ENCODE results near the gene MTX2.
"Not testable (repeated sequence)": the region's sequence is repeated elsewhere in the genome, so short reads cannot be mapped to it uniquely, and the experiment has no call there.

Gene MTX2

DNA sequence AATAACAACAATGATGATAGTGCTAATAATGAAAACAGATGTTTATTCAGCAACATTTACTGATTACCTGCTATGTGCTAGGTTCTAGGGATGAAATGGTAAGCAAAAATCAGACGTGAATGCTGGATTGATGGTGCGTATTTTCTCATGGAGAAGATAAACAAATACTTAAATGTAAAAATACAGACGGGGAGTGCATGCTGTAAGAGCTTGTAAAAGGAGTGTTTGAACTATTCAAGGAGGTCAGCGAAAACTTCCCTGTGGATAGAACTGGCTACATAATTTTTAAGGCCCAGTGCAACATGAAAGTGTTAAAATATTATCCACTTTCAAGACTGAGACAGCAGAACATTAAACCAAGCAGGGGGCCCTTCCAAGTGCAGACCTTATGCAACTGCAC is 22.1 kb downstream of the MTX2 start:
- DNase-seq, result no peak

DNA sequence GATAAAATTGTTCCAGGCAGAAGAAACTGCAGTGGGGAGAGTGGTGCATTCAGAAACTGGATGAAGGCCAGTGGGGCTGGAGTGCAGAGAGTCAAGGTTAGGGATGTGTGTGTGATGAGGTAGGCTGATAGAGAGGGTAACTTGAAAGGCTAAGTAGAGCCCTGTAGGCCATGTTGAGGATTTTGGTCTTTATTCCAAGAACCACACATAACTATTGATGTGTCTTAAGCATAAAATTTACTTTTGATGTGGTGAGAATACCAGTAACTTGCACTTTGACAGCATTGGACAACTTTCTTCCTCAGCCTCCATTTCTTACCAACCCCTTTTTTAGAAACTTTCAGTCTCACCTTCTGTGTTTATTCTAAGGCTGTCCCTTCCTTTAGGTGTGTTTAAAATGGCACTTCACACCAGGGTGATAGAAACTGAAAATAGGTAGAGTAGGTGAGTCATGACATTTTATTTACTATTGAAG is 22.6 kb downstream of the MTX2 start:
- DNase-seq, result no peak

DNA sequence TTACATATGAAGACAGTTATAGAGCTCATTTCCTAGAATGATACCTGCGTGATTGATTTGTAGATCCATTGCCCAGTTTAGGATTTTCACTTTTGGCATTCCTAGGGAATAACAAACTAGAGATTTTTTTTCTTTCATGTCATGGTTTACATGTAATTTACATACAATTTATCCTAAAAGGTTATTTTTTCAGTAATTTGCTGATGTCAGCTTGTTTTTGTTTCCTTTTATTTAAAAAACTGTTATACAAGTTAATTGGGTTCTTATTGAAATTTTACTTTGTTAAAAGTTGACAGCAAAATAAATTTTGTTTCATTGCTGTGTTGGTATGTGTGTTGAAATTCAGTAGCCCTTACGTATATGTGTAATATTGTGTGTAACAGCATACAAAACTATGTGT is 23.4 kb downstream of the MTX2 start:
- no peak for DNase-seq

DNA sequence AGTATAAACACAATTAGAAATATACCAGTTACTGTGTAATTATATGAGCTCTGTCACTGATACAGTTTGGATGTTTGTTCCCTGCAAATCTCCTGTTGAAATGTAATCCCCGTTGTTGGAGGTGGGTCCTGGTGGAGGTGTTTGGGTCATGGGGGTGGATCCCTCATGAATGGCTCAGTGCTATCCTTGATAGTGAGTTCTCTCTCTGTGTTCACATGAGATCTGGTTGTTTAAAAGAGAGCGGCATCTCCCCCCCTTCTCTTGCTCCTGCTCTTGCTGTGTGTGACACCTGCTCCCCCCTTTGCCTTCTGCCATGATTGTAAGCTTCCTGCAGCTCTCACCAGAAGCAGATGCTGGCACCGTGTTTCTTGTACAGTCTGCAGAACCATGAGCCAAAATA is 24.1 kb downstream of the MTX2 start:
- no peak for DNase-seq

DNA sequence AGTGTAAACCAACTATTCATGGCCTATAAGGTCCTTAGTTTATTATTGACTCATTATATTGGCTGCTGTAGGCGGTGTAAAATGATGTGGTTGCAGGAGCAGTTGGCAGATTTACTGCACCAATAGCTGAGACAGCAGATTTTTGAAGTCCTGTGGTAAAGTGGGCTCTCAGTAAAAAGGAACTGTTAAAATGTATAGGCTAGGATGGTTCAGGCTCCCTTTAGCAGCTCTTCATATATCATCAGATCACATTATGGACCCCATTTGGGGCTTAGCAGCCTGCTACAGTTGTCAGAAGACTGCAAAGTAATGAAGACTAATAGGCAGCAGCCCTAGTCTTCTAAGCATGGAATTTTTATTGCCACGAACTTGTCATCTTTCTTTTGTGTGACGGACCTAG is 27.8 kb downstream of the MTX2 start:
- DNase-seq, result no peak

DNA sequence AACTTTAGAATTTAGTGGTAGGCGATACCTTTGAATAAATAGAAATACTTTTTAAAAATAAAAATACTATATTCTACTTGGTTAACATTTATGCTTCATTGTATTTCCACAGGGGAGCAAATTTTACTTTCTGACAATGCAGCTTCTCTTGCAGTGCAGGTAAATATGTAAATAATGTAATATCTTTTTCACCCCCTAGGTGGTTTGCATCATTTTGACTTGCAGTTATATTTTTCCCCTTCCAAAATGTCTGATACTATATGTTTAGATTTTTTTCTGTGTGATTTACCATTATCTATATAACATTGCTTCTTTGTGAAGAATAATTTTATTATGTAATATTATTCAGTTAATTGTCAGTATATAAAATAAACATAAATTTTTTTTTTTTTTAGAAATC is 28.5 kb downstream of the MTX2 start:
- DNase-seq, result no peak

DNA sequence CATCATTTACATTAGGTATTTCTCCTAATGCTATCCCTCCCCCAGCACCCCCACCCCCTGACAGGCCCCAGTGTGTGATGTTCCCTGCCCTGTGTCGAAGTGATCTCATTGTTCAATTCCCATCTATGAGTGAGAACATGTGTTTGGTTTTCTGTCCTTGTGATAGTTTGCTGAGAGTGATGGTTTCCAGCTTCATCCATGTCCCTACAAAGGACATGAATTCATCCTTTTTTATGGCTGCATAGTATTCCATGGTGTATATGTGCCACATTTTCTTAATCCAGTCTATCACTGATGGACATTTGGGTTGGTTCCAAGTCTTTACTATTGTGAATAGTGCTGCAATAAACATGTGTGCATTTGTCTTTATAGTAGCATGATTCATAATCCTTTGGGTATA is 36.8 kb downstream of the MTX2 start:
- not testable (repeated sequence) for DNase-seq

DNA sequence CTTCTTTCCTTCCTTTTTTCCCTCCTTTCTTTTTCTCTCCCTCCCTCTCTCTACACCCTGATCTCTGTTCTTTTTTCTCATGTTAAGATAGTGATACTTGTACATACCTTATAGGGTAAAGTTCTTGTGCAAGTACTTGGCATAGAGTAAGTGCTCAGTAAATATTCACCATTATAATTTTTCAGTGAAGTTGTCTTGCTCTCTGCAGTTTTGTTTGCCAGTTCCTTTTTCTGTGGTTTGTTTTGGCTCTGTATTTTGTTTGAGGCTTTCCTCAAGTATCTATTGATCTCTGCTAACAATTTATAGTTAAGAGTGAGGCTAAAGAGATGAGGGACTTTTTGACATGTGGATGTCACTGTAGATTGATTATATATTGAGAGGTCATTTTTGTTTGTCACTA is 48.0 kb downstream of the MTX2 start:
- DNase-seq, result no peak

DNA sequence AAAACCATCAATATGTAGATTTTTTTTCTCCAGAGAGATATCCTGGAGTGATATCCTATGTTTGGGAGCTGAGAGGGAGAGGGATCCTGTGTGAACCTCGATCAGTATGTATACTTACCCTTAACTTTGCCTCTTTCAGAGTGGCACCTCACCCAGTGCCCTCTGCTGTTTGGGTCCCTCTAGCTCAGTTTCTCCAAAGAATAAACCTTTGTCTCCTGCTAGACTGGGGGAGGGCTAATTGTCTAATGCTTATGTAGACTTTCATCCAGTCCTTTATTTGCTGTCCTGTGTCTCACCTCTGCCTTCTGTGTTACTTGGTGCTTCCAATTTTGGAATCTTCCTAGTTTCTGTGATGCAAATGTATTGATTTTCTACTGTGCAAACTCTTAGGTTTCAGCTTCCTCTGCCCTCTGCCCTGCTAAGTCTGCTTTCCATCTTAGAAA is 48.4 kb downstream of the MTX2 start:
- DNase-seq, result no peak

DNA sequence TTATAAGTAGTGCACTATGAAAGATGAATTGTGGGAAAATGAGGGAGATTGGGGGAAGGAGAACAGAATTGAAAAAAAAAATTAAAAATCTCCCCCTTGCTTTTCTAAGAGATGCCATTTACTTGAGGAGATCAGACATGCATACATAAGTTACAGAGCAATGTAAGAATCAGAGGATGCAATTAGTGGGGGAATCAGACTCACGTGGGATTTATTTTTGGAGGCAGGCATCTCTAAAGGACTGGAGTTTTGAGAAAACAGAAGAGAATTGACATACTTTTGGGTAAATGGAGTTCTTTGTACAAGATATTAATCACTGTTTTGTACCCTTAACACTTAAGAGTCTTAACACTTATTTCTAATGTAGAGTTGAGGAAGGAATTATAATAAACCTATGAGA is 52.7 kb downstream of the MTX2 start:
- no peak for DNase-seq

DNA sequence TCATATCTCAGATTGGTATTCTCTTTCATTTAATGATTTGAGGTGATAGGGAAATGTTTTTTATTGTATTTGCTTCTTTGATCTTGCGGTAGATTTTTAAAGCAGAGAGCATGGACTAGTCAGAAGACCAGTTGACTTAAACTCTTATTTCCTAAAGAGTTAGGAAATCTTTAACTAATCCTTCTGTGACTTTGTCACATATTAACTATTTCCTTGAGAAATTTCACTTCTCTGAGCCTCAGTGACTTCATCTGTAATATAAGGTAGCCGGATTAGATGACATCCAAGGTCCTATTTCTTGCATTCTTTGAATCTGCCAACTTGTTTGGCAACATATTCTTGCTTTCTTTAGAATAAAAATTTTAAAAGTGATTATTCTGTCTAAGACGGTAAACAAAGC is 55.6 kb downstream of the MTX2 start:
- DNase-seq, result no peak

DNA sequence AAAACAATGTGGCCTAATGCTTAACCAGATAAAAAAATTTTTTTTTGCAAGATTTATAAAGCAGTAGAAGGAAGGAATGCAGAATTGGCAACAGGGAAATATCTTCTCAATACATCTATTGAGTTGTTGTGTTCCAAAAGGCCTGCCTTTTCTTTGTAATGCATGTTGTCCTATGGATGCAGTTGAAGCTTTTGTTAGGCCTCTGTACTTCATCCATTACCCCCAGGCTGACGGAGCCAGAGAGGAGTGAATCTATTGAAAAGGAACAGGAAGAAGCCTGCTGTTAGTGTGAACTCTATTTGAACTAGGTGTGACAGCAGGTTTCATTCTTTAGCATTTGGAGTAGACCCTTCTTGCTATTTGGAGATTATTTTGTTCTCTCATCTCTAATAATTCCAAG is 56.5 kb downstream of the MTX2 start:
- DNase-seq, result no peak

DNA sequence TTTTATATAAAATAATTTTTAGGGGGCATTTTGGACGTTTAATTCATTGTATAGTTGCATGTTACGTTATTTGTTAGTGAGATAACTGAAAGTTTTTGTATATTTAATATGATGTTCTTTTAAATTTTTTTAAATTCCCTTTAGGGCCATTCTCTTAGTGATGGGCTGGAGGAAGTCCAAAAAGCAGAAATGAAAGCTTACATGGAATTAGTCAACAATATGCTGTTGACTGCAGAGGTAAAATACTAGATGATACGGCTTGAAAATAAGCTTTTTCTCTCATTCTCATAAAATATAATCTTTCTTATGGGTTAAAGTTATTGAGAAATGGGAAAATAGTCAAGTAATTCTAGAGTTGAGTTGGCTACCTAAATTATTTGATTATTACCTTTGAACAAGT is 58.9 kb downstream of the MTX2 start:
- no peak for DNase-seq

DNA sequence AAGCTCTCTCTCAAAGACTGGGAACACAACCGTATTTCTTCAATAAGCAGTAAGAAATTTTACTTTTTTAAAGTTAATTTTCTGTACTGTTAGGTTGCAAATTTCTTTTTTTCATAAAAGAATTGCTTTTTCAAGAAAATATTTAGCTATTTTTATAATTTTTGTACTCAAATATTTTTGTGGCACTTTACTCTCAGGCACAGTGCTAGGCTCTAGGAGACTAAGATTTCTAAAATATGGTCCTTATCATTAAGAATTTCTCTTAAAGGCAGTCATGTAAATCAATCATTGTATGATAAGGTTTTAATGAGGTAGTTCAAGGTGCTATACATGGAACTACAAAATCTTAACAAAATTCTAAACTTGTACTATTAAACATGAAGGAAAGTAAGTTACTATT is 61.4 kb downstream of the MTX2 start:
- DNase-seq, result no peak

DNA sequence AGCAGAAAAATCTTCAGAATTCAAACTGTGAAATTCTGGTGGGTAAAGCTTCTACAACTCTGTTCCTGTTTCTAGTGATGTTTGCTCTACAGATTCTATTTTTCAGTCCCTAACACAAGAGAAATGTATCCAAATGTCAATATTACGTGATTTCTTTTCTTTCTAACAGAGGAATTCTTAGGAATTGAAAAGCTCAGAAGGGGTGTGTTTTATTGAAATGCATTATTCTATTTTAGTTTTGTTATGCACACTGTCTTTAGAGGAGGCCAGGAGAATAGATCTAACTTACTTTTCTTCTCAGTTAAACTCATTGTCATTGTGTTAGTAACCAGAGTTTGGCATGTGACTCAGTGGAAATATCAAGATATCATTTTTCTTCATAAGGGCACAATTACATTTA is 62.4 kb downstream of the MTX2 start:
- no peak for DNase-seq

DNA sequence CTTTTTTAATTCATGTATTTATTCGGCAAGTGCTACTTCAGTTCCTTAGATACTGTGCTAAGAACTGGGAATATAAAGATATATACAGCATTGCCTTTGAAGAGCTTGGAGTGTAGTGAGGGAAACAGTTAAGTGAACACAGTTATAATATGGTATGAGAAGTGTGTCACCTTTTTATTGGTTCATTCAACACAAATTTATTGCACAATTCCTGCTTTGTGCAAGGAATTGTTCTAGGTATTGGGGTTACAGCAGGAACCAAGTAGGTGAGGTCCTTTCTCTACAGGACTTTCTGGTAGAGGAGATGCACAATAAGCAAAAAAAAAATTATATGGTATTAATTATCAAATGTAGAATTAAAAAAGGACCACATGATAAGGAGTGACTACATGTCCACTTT is 65.5 kb downstream of the MTX2 start:
- no peak for DNase-seq

DNA sequence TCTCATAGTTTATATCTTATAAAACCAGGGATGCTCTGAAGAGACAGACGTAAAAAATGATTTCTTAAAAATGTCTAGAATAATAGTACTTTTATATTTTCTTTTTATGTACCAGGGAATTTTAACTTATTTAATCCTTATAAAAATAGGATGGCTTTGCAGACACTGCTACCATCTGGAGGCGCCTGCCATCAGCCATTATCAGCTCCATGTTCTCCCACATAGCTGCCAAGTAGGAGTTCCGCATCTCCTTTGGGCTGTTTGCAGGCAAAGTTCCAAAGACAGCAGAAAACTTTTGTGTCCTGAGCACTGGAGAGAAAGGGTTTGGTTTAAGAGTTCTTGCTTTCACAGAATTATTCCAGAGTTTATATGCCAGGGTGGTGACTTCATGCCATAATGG is 69.2 kb downstream of the MTX2 start:
- DNase-seq, result no peak

DNA sequence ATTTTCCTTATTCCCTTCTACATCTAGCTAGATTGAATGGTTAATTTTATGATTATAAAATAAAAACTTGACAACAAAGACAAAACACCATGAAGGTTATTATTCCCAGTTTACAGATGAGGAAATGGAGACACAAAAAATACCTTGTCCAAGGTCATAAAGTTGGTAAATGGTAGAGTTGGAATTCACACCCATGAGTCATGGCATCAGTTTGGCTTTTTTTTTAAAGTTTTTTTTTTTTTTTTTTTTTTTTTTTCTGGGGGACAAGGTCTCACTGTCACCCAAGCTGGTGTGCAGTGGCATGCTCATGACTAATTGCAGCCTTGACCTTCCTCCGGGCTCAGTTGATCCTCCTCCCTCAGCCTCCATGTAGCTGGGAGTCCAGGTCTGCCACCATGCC is 70.0 kb downstream of the MTX2 start:
- DNase-seq, result no peak

DNA sequence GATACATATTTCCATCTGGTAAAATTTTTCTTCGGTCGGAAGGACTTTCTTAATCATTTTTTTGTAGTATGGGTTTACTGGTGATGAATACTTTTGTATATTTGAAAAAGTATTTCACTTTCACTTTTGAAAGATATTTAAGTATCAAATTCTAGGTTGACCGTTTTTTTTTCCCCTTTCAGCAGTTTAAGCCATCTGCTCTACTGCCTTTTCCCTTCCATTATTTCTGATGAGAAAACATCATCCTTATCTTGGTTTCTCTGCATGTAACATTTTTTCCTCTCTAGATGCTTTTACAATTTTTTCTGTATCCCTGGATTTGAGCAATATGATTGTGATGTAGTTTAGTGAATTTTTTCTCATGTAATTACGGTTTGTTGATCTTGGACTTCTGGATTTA is 87.0 kb downstream of the MTX2 start:
- no peak for DNase-seq

DNA sequence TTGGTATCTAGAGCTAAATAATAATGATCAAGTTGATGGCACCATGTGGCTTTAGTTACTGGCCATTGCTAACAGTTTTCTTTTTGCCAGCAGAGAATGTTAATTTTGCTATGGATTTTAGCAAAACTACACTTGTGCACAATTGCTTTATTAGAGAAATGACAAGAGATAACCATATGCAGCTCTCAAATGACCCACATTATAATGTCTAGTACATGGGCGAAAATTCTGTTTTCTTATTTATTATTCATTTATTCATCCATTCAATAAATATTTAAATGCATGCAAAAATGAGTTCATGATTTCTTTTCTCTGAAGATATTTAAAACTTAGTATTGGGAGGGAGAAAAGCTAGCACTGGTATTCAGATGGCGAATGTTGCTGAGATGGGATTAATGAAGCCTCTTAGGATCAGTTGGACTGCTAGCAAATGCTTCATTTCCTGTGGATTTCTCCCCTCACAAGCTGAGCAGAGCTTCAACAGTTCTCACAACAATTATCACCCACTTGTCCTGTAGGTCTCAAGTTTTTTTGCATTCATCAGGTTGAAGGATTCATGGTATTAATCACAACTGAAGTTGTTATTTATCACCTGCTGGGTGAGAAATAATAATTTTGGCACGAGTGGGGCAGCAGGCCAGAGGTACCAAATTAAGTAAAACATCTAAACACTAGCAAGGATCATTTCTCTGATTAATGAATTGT is 95.2 kb downstream of the MTX2 start:
- DNase-seq, result no peak

DNA sequence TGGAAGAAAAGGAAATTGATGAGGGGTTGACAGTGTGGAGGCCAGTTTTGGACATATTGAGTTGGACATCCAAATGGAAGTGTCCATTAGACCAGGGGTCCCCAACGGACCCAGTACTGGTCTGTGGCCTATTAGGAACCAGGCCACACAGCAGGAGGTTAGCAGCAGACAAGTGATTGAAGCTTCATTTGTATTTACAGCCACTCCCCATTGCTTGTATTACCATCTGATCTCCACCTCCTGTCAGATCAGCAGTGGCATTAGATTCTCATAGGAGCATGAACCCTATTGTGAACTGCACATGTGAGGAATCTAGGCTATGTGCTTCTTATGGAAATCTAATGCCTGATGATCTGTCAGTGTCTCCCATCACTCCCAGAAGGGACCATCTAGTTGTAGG is 99.1 kb downstream of the MTX2 start:
- DNase-seq, result no peak

DNA sequence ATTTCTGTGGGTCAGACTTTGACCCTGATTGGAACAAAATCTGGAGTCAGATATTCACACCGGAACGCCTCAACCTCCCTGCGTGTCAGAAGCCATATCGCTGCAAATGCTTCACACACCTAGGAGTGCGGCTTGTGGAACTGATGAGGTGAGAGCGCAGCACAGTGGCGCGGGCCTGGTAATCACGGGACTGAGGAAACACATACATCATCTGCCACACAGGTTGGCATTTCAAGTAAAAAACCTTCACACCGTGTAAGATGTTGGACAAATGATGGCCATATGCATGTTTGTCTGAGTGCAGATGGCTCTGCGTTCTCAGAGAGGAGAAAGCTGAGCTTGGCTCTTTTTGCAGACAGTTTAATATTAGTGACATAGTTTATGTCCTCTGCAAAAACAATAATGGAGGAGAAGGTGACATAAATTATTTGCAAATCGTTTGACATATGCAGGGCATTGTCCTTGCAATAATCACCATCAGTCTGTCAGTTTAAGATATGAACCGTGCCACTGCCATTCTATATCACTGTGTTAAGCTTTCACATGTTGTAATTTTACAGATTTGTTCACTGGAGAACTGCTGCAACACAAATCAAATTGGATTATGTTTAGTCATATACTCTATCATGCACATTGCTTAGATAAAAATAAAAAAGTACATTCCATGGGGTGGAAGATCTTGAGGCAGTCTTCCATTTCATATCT is 101.4 kb downstream of the MTX2 start:
- DNase-seq, result no peak

DNA sequence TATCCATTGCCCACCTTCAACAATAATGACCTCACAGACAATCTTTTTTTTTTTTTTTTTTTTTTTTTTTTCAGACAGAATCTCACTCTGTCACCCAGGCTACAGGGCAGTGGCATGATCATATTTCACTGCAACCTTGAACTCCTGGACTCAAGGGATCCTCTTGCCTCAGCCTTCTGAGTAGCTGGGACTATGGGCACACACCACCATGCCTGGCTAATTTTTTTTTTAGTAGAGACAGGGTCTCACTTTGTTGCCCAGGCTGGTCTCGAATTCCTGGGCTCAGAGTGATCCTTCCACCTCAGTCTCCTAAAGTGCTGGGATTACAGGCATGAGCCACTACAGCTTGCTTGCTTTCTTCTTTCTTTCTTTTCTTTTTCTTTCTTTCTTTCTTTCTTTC is 103.9 kb downstream of the MTX2 start:
- DNase-seq, result not testable (repeated sequence)

DNA sequence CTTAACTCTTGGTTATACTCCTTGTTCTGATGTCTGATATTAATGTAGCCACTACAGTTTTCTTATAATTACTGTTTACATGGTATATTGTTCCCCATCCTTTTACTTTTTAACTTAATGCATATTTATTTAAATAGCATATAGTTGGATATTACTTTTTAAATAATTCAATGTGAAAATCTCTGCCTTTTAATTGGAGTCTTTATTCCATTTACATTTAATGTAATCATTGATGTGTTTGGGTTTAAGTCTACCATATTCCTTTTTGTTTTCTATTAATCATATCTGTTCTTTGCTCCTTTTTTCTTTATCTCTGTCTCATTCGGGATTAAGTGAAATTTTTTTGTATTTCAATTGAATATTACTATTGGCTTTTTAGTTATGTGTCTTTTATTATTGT is 109.1 kb downstream of the MTX2 start:
- no peak for DNase-seq

DNA sequence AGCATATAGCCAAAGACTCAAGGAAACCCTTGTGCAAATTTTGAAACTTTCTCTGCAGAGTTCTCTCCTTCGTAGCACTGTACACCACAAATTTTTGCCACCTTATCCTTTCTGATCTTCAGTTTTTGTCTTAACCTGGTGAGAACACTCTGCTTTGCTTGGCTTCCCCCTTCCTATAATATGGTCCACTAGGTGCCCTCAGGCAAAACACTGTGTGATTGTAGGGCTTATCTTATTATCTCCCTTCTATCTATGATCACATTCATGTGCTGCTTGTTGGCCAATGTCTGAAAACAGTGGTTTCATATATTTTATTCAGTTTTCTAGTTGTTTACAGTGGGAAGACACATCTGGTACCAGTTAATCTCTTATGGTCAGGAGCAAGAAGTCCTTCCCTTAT is 111.1 kb downstream of the MTX2 start:
- DNase-seq, result no peak

Measured in SW 1271 (cell line).